Neuronal stem cell (in vitro differentiated cells): Measurements from ENCODE around the gene CAD.
"Not testable (repeated sequence)": the region's sequence is repeated elsewhere in the genome, so short reads cannot be mapped to it uniquely, and the experiment has no call there.

ENCODE experiments used
- DNase-seq: peaks from one replicate; pipeline ENCODE4 v3.0.0-alpha.2; 2013; ENCODE audit warnings: low spot score
- H2AFZ ChIP-seq: one replicate; pipeline ENCODE4 v1.6.1; 2013; ENCODE audit warnings: mild to moderate bottlenecking, low read length, inconsistent platforms
- H2AK5ac ChIP-seq: 2 replicates; pipeline ENCODE4 v1.6.1; 2013; ENCODE audit warnings: low read depth, mild to moderate bottlenecking, inconsistent platforms, low read length, moderate library complexity, mixed read lengths
- H2BK120ac ChIP-seq: 2 replicates; pipeline ENCODE4 v1.6.1; 2013; ENCODE audit warnings: low read depth, mild to moderate bottlenecking, inconsistent platforms, low read length, moderate library complexity, mixed read lengths
- H2BK12ac ChIP-seq: one replicate; pipeline ENCODE4 v1.6.1; 2013; ENCODE audit warnings: low read length, inconsistent platforms
- H2BK15ac ChIP-seq: 2 replicates; pipeline ENCODE4 v1.6.1; 2013; ENCODE audit warnings: mild to moderate bottlenecking, low read length, inconsistent platforms, mixed read lengths
- H2BK5ac ChIP-seq: one replicate; pipeline ENCODE4 v1.6.1; 2013; ENCODE audit warnings: inconsistent platforms, mild to moderate bottlenecking, low read length, moderate library complexity
- H3K14ac ChIP-seq: one replicate; pipeline ENCODE4 v1.6.1; 2013; ENCODE audit warnings: low read length, inconsistent platforms
- H3K18ac ChIP-seq: 2 replicates; pipeline ENCODE4 v1.6.1; 2013; ENCODE audit warnings: low read length, inconsistent platforms
- H3K23ac ChIP-seq: 2 replicates; pipeline ENCODE4 v1.6.1; 2013; ENCODE audit warnings: low read depth, mild to moderate bottlenecking, mixed read lengths, low read length, inconsistent platforms; ENCODE audit not compliant: poor library complexity
- H3K27ac ChIP-seq: replicated peaks from 3 replicates; pipeline ENCODE4 v1.5.1; 2013; ENCODE audit warnings: low read length, inconsistent platforms
- H3K27me3 ChIP-seq, 3 experiments: 2 replicates each; pipeline ENCODE4 v1.6.1; 2013; ENCODE audit warnings: low read length in 3 of 3, mild to moderate bottlenecking in 2 of 3, inconsistent platforms in 1 of 3, low read depth in 1 of 3, mixed read lengths in 1 of 3, moderate library complexity in 1 of 3; ENCODE audit not compliant: control insufficient read depth in 3 of 3, insufficient read depth in 3 of 3
- H3K36me3 ChIP-seq, 2 donors: replicated peaks in 1 of 2; 2 replicates each; pipeline ENCODE4 v1.6.1; 2013; ENCODE audit warnings: low read length in 2 of 2; ENCODE audit not compliant: control insufficient read depth in 2 of 2, insufficient read depth in 2 of 2
- H3K4ac ChIP-seq: 2 replicates; pipeline ENCODE4 v1.6.1; 2013; ENCODE audit warnings: inconsistent platforms, mild to moderate bottlenecking, low read length, moderate library complexity
- H3K4me1 ChIP-seq, 2 donors: 1 replicate in 1 of 2; 2 replicates in 1 of 2; pipeline ENCODE4 v1.6.1; 2013; ENCODE audit warnings: low read length in 2 of 2, low read depth in 1 of 2; ENCODE audit not compliant: control insufficient read depth in 2 of 2, insufficient read depth in 1 of 2
- H3K4me2 ChIP-seq: one replicate; pipeline ENCODE4 v1.6.1; 2013; ENCODE audit warnings: mild to moderate bottlenecking, low read length, inconsistent platforms; ENCODE audit not compliant: insufficient read depth, poor library complexity, severe bottlenecking
- H3K4me3 ChIP-seq, 2 donors: 2 replicates each; pipeline ENCODE4 v1.5.1; 2013; ENCODE audit warnings: low read length in 2 of 2, mild to moderate bottlenecking in 2 of 2, inconsistent platforms in 1 of 2, moderate library complexity in 1 of 2
- H3K79me1 ChIP-seq: one replicate; pipeline ENCODE4 v1.6.1; 2013; ENCODE audit warnings: low read depth, mild to moderate bottlenecking, inconsistent platforms, low read length, moderate library complexity
- H3K9ac ChIP-seq: one replicate; pipeline ENCODE4 v1.6.1; 2013; ENCODE audit warnings: mild to moderate bottlenecking, low read depth, low read length, inconsistent platforms; ENCODE audit not compliant: poor library complexity
- H3K9me3 ChIP-seq, 2 donors: replicated peaks in 1 of 2; 2 replicates each; pipeline versions ENCODE3 to v1.6.1; 2013; ENCODE audit warnings: low read length in 2 of 2, mild to moderate bottlenecking in 2 of 2, inconsistent platforms in 1 of 2, low read depth in 1 of 2, mixed read lengths in 1 of 2, moderate library complexity in 1 of 2; ENCODE audit not compliant: control insufficient read depth in 2 of 2, insufficient read depth in 1 of 2
- H4K8ac ChIP-seq: one replicate; pipeline ENCODE4 v1.6.1; 2013; ENCODE audit warnings: low read depth, mild to moderate bottlenecking, inconsistent platforms, low read length, moderate library complexity
- H4K91ac ChIP-seq: one replicate; pipeline ENCODE4 v1.6.1; 2013; ENCODE audit warnings: low read length, low read depth, mild to moderate bottlenecking, inconsistent platforms; ENCODE audit not compliant: poor library complexity
- WGBS, 2 donors: extraction: QIAGEN DNeasy Blood & Tissue Kit; methylation state at CpG; one replicate each; pipeline ENCODE4 v1.1.7; 2013; ENCODE audit warnings: missing lambda C conversion rate in 2 of 2, mixed read lengths in 1 of 2; ENCODE audit not compliant: insufficient read length in 2 of 2, insufficient replicate concordance in 1 of 2; ENCODE audit errors: extremely low coverage in 2 of 2; 5-methylcytosine and 5-hydroxymethylcytosine counted together

CAD gene

GRCh38 chr2:27174638-27175037 is 42.5 kb upstream of the CAD start:
- Histone ChIP-seq H3K27me3 (peaks cover 0 to 49% (median 4%) of the 10 kb centered on the region in 3 experiments), H3K23ac (no peak overlapping the region), H3K4ac (no peak overlapping the region), H3K9ac (no peak overlapping the region), H3K18ac (peak overlapping the region; percentile 35), H3K36me3 (no peaks in the 10 kb centered on the region), H3K9me3 (no peaks in the 10 kb centered on the region), H3K4me3 (no peak overlapping the region), H3K4me2 (no peak overlapping the region), H3K27ac (no peak overlapping the region), H3K79me1 (no peaks in the 10 kb centered on the region), H2BK5ac (no peak overlapping the region), H4K91ac (no peak overlapping the region), H4K8ac (no peak overlapping the region), H2BK15ac (no peak overlapping the region), H3K14ac (no peak overlapping the region), H2BK12ac (no peak overlapping the region), H2AFZ (no peak overlapping the region), H3K4me1 (no peaks in the 10 kb centered on the region), H2AK5ac (no peak overlapping the region), H2BK120ac (no peak overlapping the region)
- DNase-seq = no peak
- 100% methylated on average over 1 of the region's 6 CpGs; no CpG with 5 or more reads in 1 of the 2 donors for WGBS, 2 donors

- Histone ChIP-seq H3K4me1 (no peaks in the 10 kb centered on the region), H4K8ac (no peak overlapping the region), H2AFZ (no peak overlapping the region), H4K91ac (no peak overlapping the region), H2BK5ac (no peak overlapping the region), H3K9ac (no peak overlapping the region), H3K4me3 (no peak overlapping the region), H3K18ac (no peak overlapping the region), H3K4me2 (no peak overlapping the region), H3K27me3 (peaks cover 0 to 47% (median 2%) of the 10 kb centered on the region in 3 experiments), H2AK5ac (no peak overlapping the region), H3K27ac (no peak overlapping the region), H3K4ac (no peak overlapping the region), H2BK12ac (no peak overlapping the region), H3K14ac (no peak overlapping the region), H2BK120ac (no peak overlapping the region), H3K9me3 (no peaks in the 10 kb centered on the region), H2BK15ac (no peak overlapping the region), H3K79me1 (no peaks in the 10 kb centered on the region), H3K23ac (no peak overlapping the region), H3K36me3 (no peaks in the 10 kb centered on the region)
- DNase-seq = no peak
- WGBS, 2 donors = no CpG with 5 or more reads among the region's 8 CpGs
Observed at GRCh38 chr2:27175330-27175729, 41.8 kb upstream of the CAD start.

- not testable (repeated sequence) for H2BK5ac ChIP-seq, H2AK5ac ChIP-seq, H4K91ac ChIP-seq, H3K36me3 ChIP-seq, H3K23ac ChIP-seq, H3K27ac ChIP-seq, H3K18ac ChIP-seq, H4K8ac ChIP-seq, H2BK12ac ChIP-seq, H3K4me2 ChIP-seq, H3K4me3 ChIP-seq, H3K4ac ChIP-seq, H3K9me3 ChIP-seq, H3K14ac ChIP-seq, H2BK15ac ChIP-seq, DNase-seq, H2BK120ac ChIP-seq, H3K9ac ChIP-seq, H2AFZ ChIP-seq, H3K4me1 ChIP-seq, H3K79me1 ChIP-seq
- H3K27me3 ChIP-seq = peaks cover 0 to 44% (median 0%) of the 10 kb centered on the region in 3 experiments
- no CpG with 5 or more reads among the region's 4 CpGs for WGBS, 2 donors
Observed at GRCh38 chr2:27175781-27176180, 41.4 kb upstream of the CAD start.

DNA sequence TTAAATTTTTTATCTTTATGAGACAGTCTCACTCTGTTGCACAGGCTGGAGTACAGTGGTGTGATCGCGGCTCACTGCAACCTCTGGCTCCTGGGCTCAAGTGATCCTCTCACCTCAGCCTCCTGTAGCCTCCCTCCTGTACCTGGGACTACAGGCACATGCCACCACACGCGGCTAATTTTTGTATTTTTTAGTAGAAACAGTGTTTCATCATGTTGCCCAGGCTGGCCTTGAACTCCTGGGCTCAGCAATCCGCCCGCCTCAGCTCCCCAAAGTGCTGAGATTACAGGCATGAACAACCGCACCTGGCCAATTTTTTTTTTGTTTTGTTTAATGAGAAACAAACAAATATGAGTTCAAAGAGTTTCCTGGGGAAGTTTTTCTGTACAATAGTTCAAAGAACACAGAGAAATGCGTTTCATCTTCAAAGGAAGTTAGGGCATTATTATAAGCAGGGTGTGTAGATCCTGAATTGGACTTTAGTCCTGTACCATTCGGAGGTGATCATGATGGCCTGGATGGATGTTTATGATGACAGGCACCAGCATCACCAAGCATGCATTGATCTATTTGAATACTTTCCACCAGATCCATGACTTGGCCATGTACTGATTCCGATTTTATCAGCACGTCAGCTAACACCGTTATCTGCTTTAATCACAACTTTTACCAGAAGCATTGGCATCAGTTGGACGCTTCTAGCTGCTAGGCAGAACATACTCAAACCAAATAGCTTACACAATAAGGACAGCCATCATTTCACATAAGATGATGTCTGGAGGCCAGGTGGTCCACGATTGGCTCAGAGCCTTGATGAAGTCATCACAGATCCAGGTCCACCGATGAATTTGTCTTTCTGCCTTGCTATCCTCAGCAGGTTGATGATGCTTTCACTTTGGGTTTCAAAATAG is 39.5 kb upstream of the CAD start:
- Histone ChIP-seq H2BK120ac (no peak overlapping the region), H3K27me3 (peaks cover 0 to 32% (median 0%) of the 10 kb centered on the region in 3 experiments), H3K4me2 (no peak overlapping the region), H4K91ac (no peak overlapping the region), H2AK5ac (no peak overlapping the region), H3K18ac (no peak overlapping the region), H3K14ac (no peak overlapping the region), H2AFZ (no peak overlapping the region), H3K79me1 (no peaks in the 10 kb centered on the region), H3K4me3 (no peak overlapping the region), H3K23ac (no peak overlapping the region), H4K8ac (no peak overlapping the region), H3K36me3 (no peaks in the 10 kb centered on the region), H3K9me3 (no peaks in the 10 kb centered on the region), H3K9ac (no peak overlapping the region), H3K27ac (no peak overlapping the region), H2BK12ac (no peak overlapping the region), H2BK15ac (no peak overlapping the region), H3K4me1 (no peaks in the 10 kb centered on the region), H3K4ac (no peak overlapping the region), H2BK5ac (no peak overlapping the region)
- DNase-seq = no peak
- WGBS, 2 donors = no CpG with 5 or more reads among the region's 15 CpGs
